Effector memory CD8-positive, alpha-beta T cell (primary cell): ENCODE results near the gene PHEX.
A peak's percentile ranks its signal among the peaks of the same experiment; 100 is the strongest.

Experiments
- ATAC-seq: fragments of 150-1000 bp; cut with Tn5 transposase; replicated peaks from 2 replicates; pipeline ENCODE4 v1.10.0; 2021; ENCODE audit warnings: mild to moderate bottlenecking, moderate library complexity
- DNase-seq, 3 experiments: peaks; one replicate each; pipeline ENCODE4 v3.0.0; 2021
- H3K27ac Mint-ChIP-seq, 2 donors: one replicate each; pipeline ENCODE4 v1.8.0; 2022; ENCODE audit warnings: mild to moderate bottlenecking in 2 of 2, mixed read lengths in 2 of 2, moderate library complexity in 2 of 2
- H3K27me3 Mint-ChIP-seq, 2 donors: one replicate each; pipeline ENCODE4 v1.8.0; 2022; ENCODE audit warnings: mixed read lengths in 2 of 2
- H3K36me3 Mint-ChIP-seq: one replicate; pipeline ENCODE4 v1.8.0; 2022; ENCODE audit warnings: mild to moderate bottlenecking, moderate library complexity, mixed read lengths; ENCODE audit not compliant: insufficient read depth
- H3K4me1 Mint-ChIP-seq, 2 donors: one replicate each; pipeline ENCODE4 v1.8.0; 2022; ENCODE audit warnings: low read depth in 2 of 2, mixed read lengths in 2 of 2
- H3K4me3 Mint-ChIP-seq, 2 donors: one replicate each; pipeline ENCODE4 v1.8.0; 2022; ENCODE audit warnings: mild to moderate bottlenecking in 2 of 2, mixed read lengths in 2 of 2, moderate library complexity in 2 of 2
- H3K9me3 Mint-ChIP-seq, 2 donors: one replicate each; pipeline ENCODE4 v1.8.0; 2022; ENCODE audit warnings: mixed read lengths in 2 of 2
- total RNA-seq, 9 experiments: gene quantifications; one replicate each; lab custom pipeline; 2026; lab: John Stamatoyannopoulos, UW

The PHEX gene
- total RNA-seq = 0.32 to 5.8 (median 1.3) reads per million in 9 experiments

DNA sequence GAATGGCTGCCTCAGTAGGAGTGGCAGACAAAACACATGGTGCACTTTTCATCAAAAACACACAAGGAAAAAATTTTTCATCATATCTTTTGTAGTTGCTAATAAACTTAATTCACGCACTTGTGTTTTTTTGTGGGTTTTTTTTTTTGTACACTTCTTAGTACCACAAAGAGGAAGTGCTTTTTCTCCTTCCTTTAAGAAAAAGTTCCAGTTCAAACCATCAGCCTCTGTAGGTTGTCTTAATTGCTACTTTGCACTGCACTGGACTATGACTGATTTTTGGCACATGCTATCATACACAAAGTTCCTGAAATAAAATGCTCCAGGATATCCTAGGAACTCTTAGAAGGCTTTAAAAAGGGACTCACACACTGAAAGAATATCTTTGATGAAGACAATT lies at the start of gene PHEX:
TSS of gene PHEX (plus strand) at position 242 of the 400 bp plus-strand sequence. CDS start 681 bp downstream, outside the sequence.
- no peaks in the 10 kb centered on the region for H3K36me3 Mint-ChIP-seq
- H3K27me3 Mint-ChIP-seq = no peaks in the 10 kb centered on the region
- no peaks in the 10 kb centered on the region for H3K4me1 Mint-ChIP-seq
- H3K27ac Mint-ChIP-seq = no peak within 1 kb of the TSS
- H3K4me3 Mint-ChIP-seq = no peak within 1 kb of the TSS
- no peak for ATAC-seq
- no peaks in the 10 kb centered on the region for H3K9me3 Mint-ChIP-seq
- DNase-seq = no peak

DNA sequence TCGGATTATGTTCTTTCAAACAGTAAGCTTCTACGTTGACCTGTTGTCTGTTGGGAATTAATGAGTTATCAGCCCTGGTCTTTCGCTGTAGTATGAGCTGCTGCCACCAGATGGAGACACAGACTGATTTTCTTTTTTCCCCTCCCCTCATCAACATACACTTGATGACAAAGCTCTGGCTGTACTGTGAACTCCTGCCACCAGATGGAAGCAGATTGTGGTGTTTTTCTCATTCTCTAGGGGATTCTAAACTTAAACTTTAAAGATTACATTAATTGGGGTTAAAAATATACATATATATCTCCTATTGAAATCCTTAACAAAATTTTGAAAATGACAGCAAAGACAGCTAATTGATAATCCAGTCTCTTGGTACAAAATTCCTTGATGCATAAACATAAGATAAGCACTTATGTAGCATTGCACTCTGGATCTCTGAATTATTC lies 46.8 kb upstream of the PHEX start:
- Mint-ChIP-seq H3K27ac (no peak overlapping the region), H3K36me3 (peaks cover 12% of the 10 kb centered on the region), H3K4me3 (no peak overlapping the region), H3K27me3 (no peaks in the 10 kb centered on the region), H3K4me1 (no peaks in the 10 kb centered on the region), H3K9me3 (no peaks in the 10 kb centered on the region)
- ATAC-seq = peak; percentile 100
- peak; percentile 47 to 70 (median 51) for DNase-seq

DNA sequence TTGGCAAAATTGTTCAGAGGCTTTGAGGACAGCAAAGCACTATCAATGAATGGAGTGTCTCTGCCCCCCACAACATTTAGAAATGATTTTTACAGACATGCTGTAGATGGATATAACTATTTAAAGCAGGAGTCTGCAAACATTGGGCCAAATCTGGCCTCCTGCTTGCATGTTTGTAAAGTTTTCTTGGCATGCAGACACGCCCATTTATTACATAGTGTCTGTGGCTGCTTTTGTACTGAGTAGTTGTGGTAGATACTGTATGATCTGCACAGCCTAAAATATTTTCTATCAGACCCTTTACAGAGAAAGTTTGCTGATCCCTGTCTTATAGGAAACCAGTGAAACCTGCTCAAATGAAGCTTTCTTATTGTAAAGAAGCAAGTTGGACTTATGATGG lies 45.5 kb upstream of the PHEX start:
- Mint-ChIP-seq H3K27me3 (no peaks in the 10 kb centered on the region), H3K4me1 (no peaks in the 10 kb centered on the region), H3K36me3 (peaks cover 12% of the 10 kb centered on the region), H3K4me3 (no peak overlapping the region), H3K9me3 (no peaks in the 10 kb centered on the region), H3K27ac (no peak overlapping the region)
- DNase-seq = no peak
- no peak for ATAC-seq

DNA sequence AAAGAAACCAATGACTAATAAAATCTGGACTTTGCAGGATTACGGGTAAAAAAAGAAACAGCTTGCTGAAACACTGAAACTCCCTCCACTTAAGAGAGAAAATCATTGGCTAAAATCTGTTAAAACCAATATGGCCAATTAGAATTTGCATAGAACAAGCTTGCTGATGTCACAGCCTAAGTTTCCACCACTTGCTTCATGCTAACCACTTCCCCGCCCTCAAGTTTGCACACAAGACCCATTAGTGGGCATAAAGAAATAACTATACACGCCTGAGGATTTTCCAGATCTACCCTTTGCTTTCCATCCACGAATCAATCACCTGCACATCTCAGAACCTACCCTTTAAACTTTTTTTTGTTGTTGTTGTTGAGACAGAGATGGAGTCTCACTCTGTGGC lies 42.7 kb upstream of the PHEX start:
- H3K36me3 Mint-ChIP-seq = peaks cover 14% of the 10 kb centered on the region
- no peaks in the 10 kb centered on the region for H3K4me1 Mint-ChIP-seq
- H3K27me3 Mint-ChIP-seq = no peaks in the 10 kb centered on the region
- no peaks in the 10 kb centered on the region for H3K9me3 Mint-ChIP-seq
- H3K27ac Mint-ChIP-seq = no peak overlapping the region
- no peak overlapping the region for H3K4me3 Mint-ChIP-seq
- peak; percentile 20 for ATAC-seq
- DNase-seq = no peak

DNA sequence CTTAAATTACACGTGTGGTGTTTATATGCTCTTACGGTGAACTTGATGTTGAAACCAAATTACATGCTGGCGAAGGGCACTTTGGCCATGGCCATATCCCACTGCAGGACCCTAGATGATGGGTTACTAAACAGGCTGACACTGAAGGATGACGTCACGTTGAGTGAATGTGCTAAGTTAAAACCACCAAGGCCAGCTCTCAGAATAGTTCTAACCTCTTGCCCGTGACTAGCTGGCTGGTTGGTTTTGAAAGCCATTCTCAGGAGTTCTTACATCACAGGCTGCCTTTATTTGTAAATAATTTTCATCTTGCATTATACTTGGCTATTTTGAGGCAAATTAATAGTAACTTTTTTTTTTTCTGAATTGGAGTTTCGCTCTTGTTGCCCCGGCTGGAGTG lies 41.3 kb upstream of the PHEX start:
- H3K27ac Mint-ChIP-seq = peak overlapping the region in 1 of 2 donors; percentile 20

DNA sequence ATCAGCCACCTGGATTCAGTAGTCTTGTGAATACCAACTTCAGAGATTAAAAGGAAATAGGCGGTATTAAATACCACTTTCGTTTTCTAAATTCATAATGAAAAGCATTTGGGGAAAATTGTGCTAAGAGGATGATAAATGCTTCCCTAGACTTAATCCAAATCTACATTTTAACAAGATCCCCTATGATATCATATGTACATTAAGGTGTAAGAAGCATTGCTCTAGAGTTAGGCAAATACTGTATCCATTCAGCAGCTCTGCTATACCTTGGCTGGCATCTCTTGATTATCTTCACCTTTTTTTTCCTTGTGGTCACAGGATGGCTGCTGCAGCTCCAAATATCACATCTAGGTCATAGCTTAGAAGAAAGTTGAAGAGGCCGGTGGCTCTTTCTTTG lies 40.6 kb upstream of the PHEX start:
- H3K4me1 Mint-ChIP-seq = no peaks in the 10 kb centered on the region
- peak overlapping the region in 1 of 2 donors; percentile 20 for H3K27ac Mint-ChIP-seq
- H3K4me3 Mint-ChIP-seq = peak overlapping the region in 1 of 2 donors; percentile 25
- no peaks in the 10 kb centered on the region for H3K27me3 Mint-ChIP-seq
- ATAC-seq = no peak
- no peaks in the 10 kb centered on the region for H3K9me3 Mint-ChIP-seq
- peaks cover 13% of the 10 kb centered on the region for H3K36me3 Mint-ChIP-seq
- no peak for DNase-seq

More for the DNA sequence above, 41.3 kb upstream of the PHEX start:
- Mint-ChIP-seq H3K36me3 (peaks cover 13% of the 10 kb centered on the region), H3K4me3 (peak overlapping the region in 1 of 2 donors; percentile 25), H3K4me1 (no peaks in the 10 kb centered on the region), H3K9me3 (no peaks in the 10 kb centered on the region), H3K27me3 (no peaks in the 10 kb centered on the region)
- ATAC-seq (no peak), DNase-seq (no peak)

DNA sequence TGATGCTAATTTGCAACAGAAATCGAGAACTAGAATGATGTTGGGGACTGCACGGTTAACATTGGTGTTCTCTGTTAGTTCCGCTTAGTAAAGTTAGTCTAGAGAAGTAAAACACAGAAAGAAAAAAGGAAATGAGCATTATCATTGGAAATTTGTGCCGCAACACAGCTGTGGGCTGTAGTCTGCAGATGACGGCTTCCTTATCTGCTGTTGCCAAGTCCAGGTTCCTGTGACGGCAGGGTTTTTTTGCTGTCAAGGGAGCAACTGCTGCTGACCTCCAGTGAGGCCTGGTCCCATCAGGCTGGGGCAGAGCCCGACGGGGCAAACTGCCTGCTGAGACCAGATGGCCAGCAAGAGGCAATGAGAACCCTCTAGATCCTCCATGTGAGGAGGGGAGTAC lies 38.9 kb upstream of the PHEX start:
- no peak overlapping the region for H3K4me3 Mint-ChIP-seq
- H3K9me3 Mint-ChIP-seq = no peaks in the 10 kb centered on the region
- DNase-seq (no peak), ATAC-seq (no peak)
- peaks cover 12% of the 10 kb centered on the region for H3K36me3 Mint-ChIP-seq
- H3K27ac Mint-ChIP-seq = no peak overlapping the region
- no peaks in the 10 kb centered on the region for H3K27me3 Mint-ChIP-seq
- no peaks in the 10 kb centered on the region for H3K4me1 Mint-ChIP-seq

DNA sequence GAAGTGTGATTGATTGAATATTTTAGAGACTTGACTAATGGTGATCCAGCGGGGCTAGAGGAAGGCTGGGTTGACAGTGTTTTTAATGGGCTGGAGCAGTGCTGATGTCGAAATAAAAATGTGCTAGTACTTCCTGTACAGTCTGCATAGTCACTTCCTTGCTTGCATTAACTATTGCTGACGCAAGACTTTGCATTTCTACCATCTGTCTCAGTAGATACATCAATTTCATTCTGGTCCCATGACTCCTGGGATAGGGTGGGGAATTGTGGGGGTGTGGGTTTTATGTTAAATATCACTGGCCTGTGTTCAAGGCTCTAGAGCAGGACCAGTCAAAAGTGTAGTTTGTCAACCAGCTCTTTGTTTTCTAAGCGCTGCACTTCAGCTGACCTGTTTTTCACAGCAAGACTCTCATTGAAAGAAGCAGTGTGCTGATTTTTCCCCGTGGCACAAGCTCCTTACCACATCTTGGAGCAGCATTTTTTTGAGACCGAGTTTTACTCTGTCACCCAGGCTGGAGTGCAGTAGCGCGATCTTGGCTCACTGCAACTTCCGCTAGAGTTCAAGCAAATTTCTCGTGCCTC lies 35.2 kb upstream of the PHEX start:
- no peaks in the 10 kb centered on the region for H3K27me3 Mint-ChIP-seq
- ATAC-seq (no peak), DNase-seq (no peak)
- peak overlapping the region in 1 of 2 donors; percentile 52 for H3K27ac Mint-ChIP-seq
- H3K36me3 Mint-ChIP-seq = peaks cover 9% of the 10 kb centered on the region
- H3K9me3 Mint-ChIP-seq = no peaks in the 10 kb centered on the region
- H3K4me1 Mint-ChIP-seq = no peaks in the 10 kb centered on the region
- H3K4me3 Mint-ChIP-seq = no peak overlapping the region

DNA sequence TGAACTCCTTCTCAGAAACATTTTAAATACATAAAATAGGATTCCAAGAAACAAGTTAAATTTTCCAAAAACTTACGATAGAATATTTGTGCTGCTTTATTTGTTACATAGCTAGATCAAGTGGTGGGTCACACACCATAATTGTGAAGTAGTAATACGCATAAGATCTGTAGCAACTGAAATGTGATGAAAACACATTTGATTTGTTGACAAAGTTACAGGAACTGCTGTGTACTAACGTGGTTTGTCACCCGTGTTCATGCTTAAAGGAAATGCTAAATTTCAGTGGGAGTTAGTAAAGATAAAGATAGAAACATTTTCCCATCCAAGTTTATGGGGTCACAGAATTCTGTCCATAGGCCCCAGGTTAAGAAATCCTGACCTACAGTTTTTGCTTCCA lies 34.1 kb upstream of the PHEX start:
- DNase-seq = no peak
- H3K4me1 Mint-ChIP-seq = peaks cover 0 to 7% of the 10 kb centered on the region in 2 donors
- H3K27ac Mint-ChIP-seq = no peak overlapping the region
- peaks cover 6% of the 10 kb centered on the region for H3K36me3 Mint-ChIP-seq
- no peak for ATAC-seq
- no peaks in the 10 kb centered on the region for H3K27me3 Mint-ChIP-seq
- no peak overlapping the region for H3K4me3 Mint-ChIP-seq
- no peaks in the 10 kb centered on the region for H3K9me3 Mint-ChIP-seq

DNA sequence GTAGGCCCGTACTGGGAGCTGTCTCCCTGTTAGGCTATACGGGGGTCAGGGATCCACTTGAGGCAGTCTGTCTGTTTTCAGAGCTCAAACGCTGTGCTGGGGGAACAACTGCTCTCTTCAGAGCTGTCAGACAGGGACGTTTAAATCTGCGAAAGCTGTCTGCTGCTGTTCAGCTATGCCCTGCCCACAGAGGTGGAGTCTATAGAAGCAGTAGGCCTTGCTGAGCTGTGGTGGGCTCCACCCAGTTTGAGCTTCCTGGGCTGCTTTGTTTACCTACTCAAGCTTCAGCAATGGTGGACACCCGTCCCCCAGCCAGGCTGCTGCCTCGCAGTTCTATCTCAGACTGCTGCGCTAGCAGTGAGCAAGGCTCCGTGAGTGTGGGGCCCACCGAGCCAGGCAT lies 27.3 kb upstream of the PHEX start:
- no peak for DNase-seq
- H3K27me3 Mint-ChIP-seq = no peaks in the 10 kb centered on the region
- H3K27ac Mint-ChIP-seq = no peak overlapping the region
- no peaks in the 10 kb centered on the region for H3K9me3 Mint-ChIP-seq
- no peak overlapping the region for H3K4me3 Mint-ChIP-seq
- peaks cover 2 to 8% of the 10 kb centered on the region in 2 donors for H3K4me1 Mint-ChIP-seq
- no peak for ATAC-seq
- peaks cover 4% of the 10 kb centered on the region for H3K36me3 Mint-ChIP-seq

DNA sequence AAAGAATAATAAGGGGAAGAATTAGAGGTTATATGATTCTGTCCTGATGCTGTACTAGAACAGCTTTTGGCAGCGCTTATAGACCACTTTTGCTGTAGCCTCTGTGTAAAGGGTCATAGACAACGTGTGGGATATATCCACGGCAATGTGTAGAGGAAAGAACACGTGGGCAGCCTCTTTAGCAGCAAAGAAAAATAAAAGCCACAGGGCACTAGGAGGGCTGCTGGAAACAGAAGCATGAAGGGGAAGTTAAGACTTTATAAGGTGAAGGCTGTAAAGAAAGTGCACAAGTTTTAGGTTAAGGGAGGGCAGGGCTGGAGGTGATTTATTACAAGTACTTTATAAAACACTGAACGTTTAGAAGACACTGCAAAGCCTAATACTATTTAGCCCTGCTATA lies 20.1 kb upstream of the PHEX start:
- DNase-seq (no peak), ATAC-seq (no peak)
- Mint-ChIP-seq H3K4me1 (no peaks in the 10 kb centered on the region), H3K36me3 (no peaks in the 10 kb centered on the region), H3K4me3 (no peak overlapping the region), H3K9me3 (no peaks in the 10 kb centered on the region), H3K27me3 (no peaks in the 10 kb centered on the region), H3K27ac (no peak overlapping the region)

DNA sequence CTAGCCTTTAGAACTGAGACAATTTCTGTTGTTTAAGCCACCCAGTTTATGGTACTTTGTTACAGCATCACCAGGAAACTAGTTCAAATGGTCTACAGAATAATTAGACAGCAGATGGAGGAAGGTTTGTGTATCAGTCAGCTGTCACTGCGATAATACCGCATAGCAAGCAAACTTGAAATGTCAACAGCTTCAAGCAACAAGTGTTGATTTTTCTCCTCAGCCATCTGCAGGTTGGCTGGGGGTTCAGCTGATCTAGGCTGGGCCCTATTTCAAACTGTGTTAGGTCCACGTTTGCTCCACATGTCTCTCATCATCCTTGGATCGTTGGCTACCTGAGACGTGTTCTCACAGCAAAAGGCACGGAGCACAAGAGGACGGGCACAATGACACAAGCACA lies 19.2 kb upstream of the PHEX start:
- Mint-ChIP-seq H3K36me3 (no peaks in the 10 kb centered on the region), H3K4me1 (no peaks in the 10 kb centered on the region), H3K4me3 (no peak overlapping the region), H3K27me3 (no peaks in the 10 kb centered on the region), H3K27ac (no peak overlapping the region), H3K9me3 (no peaks in the 10 kb centered on the region)
- no peak for ATAC-seq
- DNase-seq = no peak

DNA sequence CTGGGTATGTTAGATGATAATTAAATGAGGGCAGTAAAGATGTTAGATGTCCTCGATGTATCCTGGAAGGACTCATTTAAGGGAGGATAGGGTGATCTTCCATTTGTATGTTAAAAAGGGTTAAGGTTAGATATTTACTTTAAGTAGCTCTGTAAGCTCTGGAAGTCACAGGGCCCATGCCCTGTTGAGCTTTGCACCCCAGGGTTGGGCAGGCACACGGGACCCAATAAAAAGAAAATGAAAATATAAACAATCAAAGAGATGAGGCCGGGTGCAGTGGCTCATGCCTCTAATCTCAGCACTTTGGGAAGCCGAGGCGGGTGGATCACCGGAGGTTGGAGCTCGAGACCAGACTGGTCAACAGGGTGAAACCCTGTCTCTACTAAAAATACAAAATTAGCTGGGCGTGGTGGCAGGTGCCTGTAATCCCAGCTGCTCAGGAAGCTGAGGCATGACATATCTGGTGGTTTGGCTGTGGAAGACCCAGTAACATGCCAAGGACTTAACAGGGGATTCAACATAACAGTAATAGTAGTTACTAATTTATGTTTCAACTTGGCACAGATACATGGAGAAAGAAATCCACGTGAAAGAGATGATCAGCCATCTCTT lies 16.9 kb upstream of the PHEX start:
- Mint-ChIP-seq H3K36me3 (no peaks in the 10 kb centered on the region), H3K4me1 (no peaks in the 10 kb centered on the region), H3K27me3 (no peaks in the 10 kb centered on the region), H3K9me3 (no peaks in the 10 kb centered on the region), H3K4me3 (no peak overlapping the region), H3K27ac (no peak overlapping the region)
- no peak for DNase-seq
- ATAC-seq = no peak

DNA sequence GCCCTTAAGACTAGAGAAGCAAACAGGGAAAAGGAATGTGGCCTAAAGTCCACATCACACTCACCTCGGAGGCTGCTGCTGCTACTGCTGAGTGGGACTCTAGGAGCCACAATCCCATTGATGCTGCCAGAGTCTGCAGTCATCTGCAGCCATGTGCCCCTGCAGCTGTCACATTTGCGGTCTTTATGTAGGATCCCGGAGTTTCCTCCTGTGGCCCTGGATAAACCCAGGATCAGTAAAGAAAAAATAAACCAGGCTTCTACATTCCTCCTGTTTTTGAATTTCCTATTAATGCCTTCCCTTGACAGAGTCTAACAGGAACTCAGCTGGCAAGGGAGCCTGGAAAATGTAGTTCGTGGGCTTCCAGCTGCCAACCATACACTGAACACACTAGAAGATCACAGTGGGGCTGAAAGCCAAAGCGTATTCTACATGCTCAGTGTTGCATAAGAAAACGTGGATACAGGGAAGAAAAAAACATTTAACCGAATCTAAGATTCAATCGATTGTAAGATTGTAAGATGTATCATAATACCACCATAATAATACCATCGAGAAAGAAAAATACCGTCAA lies 10.3 kb upstream of the PHEX start:
- no peaks in the 10 kb centered on the region for H3K27me3 Mint-ChIP-seq
- no peaks in the 10 kb centered on the region for H3K4me1 Mint-ChIP-seq
- no peak for DNase-seq
- ATAC-seq = no peak
- no peaks in the 10 kb centered on the region for H3K36me3 Mint-ChIP-seq
- H3K9me3 Mint-ChIP-seq = no peaks in the 10 kb centered on the region
- no peak overlapping the region for H3K4me3 Mint-ChIP-seq
- H3K27ac Mint-ChIP-seq = no peak overlapping the region
